KMS-11 (cell line): Measurements from ENCODE around the gene ALDH2.

ENCODE experiments used
- H2AFZ ChIP-seq: fragments of 200-600 bp; sonication (generic); 2 replicates; pipeline ENCODE4 v1.6.1; 2016; ENCODE audit warnings: antibody characterized with exemption, mixed run types, low read depth
- H3K27ac ChIP-seq: fragments of 200-600 bp; sonication (generic); 2 replicates; pipeline ENCODE4 v1.6.1; 2016; ENCODE audit warnings: mild to moderate bottlenecking, mixed run types
- H3K27me3 ChIP-seq: fragments of 200-600 bp; sonication (generic); 2 replicates; pipeline ENCODE4 v1.6.1; 2017; ENCODE audit warnings: mild to moderate bottlenecking, low read depth, mixed run types, moderate library complexity; ENCODE audit not compliant: insufficient read depth
- H3K36me3 ChIP-seq: fragments of 200-600 bp; sonication (generic); 2 replicates; pipeline ENCODE4 v1.6.1; 2017; ENCODE audit warnings: mild to moderate bottlenecking, mixed run types; ENCODE audit not compliant: insufficient read depth
- H3K4me1 ChIP-seq: fragments of 200-600 bp; sonication (generic); 2 replicates; pipeline ENCODE4 v1.6.1; 2016; ENCODE audit warnings: mild to moderate bottlenecking, low read depth, mixed run types; ENCODE audit not compliant: poor library complexity, severe bottlenecking
- H3K4me2 ChIP-seq: fragments of 200-600 bp; sonication (generic); 2 replicates; pipeline ENCODE4 v1.7.0; 2016; ENCODE audit warnings: mild to moderate bottlenecking, mixed run types
- H3K4me3 ChIP-seq: fragments of 200-600 bp; sonication (generic); IDR thresholded peaks from 2 replicates; pipeline ENCODE4 v1.6.1; 2017; ENCODE audit warnings: low read depth, low read length, mixed read lengths; ENCODE audit not compliant: insufficient read depth
- H3K79me2 ChIP-seq: fragments of 200-600 bp; sonication (generic); 2 replicates; pipeline ENCODE4 v1.6.1; 2016; ENCODE audit warnings: low read depth, mixed run types; ENCODE audit not compliant: insufficient read depth
- H3K9ac ChIP-seq: fragments of 200-600 bp; sonication (generic); 2 replicates; pipeline ENCODE4 v1.6.1; 2016; ENCODE audit warnings: mild to moderate bottlenecking, mixed run types
- H4K20me1 ChIP-seq: fragments of 200-600 bp; sonication (generic); 2 replicates; pipeline ENCODE4 v1.6.1; 2016; ENCODE audit warnings: mild to moderate bottlenecking, mixed run types; ENCODE audit not compliant: insufficient read depth
- CTCF ChIP-seq: fragments of 200-600 bp; sonication (generic); conservative IDR thresholded peaks from 2 replicates; pipeline ENCODE4 v1.6.1; 2017; ENCODE audit warnings: low read depth, mild to moderate bottlenecking, antibody characterized with exemption, low read length, moderate library complexity, mixed read lengths

ALDH2 gene

GRCh38 chr12:111767362-111768158 is 827 bp downstream of the ALDH2 start:
- Histone ChIP-seq H3K79me2 (no peaks in the 10 kb centered on the region), H3K4me2 (no peak overlapping the region), H2AFZ (no peak overlapping the region), H3K9ac (no peak overlapping the region), H3K4me1 (no peaks in the 10 kb centered on the region), H3K27me3 (no peaks in the 10 kb centered on the region), H3K36me3 (no peaks in the 10 kb centered on the region), H4K20me1 (no peaks in the 10 kb centered on the region), H3K4me3 (no peak overlapping the region), H3K27ac (no peak overlapping the region)
- TF ChIP-seq CTCF: no peak

- Histone ChIP-seq H3K27me3 (no peaks in the 10 kb centered on the region), H3K9ac (no peak overlapping the region), H3K4me2 (no peak overlapping the region), H3K4me1 (peaks cover 2% of the 10 kb centered on the region), H3K36me3 (no peaks in the 10 kb centered on the region), H3K79me2 (no peaks in the 10 kb centered on the region), H3K4me3 (no peak overlapping the region), H2AFZ (no peak overlapping the region), H3K27ac (no peak overlapping the region), H4K20me1 (no peaks in the 10 kb centered on the region)
- TF ChIP-seq CTCF: no peak
These were observed 1.6 kb downstream of the ALDH2 start for GRCh38 chr12:111768159-111768895.

GRCh38 chr12:111769599-111769998 is 2.9 kb downstream of the ALDH2 start:
- Histone ChIP-seq H3K27me3 (no peaks in the 10 kb centered on the region), H4K20me1 (no peaks in the 10 kb centered on the region), H3K27ac (no peak overlapping the region), H3K4me2 (no peak overlapping the region), H3K79me2 (no peaks in the 10 kb centered on the region), H2AFZ (no peak overlapping the region), H3K4me3 (no peak overlapping the region), H3K36me3 (no peaks in the 10 kb centered on the region), H3K4me1 (peaks cover 14% of the 10 kb centered on the region), H3K9ac (no peak overlapping the region)
- TF ChIP-seq CTCF: no peak

- no peak overlapping the region for H2AFZ ChIP-seq
- no peaks in the 10 kb centered on the region for H3K36me3 ChIP-seq
- no peak overlapping the region for H3K4me3 ChIP-seq
- TF ChIP-seq CTCF: no peak
- H3K4me1 ChIP-seq: peaks cover 14% of the 10 kb centered on the region
- H3K4me2 ChIP-seq: peak overlapping the region; percentile 13; the same call in 1 of the 2 replicates
- no peaks in the 10 kb centered on the region for H3K79me2 ChIP-seq
- no peak overlapping the region for H3K27ac ChIP-seq
- H3K9ac ChIP-seq: no peak overlapping the region
- H3K27me3 ChIP-seq: no peaks in the 10 kb centered on the region
- H4K20me1 ChIP-seq: no peaks in the 10 kb centered on the region
These were observed 7.2 kb downstream of the ALDH2 start for GRCh38 chr12:111773801-111774551.
